ENCODE data around the gene PRRT2. TPM values are rescaled to one million over a fixed set of nuclear protein-coding genes. Genes with fewer than 3 reads are reported as not detected.

The PRRT2 gene
- total RNA-seq, 2 experiments from 2014 or later = 0.09 to 3.4 TPM

- POLR2A ChIA-PET = interaction anchor here (0.6 to 0.7 kb wide), 2 partner anchors 117 to 982 kb away, joined by 3 to 8 read pairs; no protein-coding TSS in a partner anchor
- TF ChIP-seq EZH2phosphoT487 (IDR thresholded peaks at IDR 0.05; ENCODE audit: borderline replicate concordance, low read depth, low read length) = no peak
- TF ChIP-seq, protein P1, sequence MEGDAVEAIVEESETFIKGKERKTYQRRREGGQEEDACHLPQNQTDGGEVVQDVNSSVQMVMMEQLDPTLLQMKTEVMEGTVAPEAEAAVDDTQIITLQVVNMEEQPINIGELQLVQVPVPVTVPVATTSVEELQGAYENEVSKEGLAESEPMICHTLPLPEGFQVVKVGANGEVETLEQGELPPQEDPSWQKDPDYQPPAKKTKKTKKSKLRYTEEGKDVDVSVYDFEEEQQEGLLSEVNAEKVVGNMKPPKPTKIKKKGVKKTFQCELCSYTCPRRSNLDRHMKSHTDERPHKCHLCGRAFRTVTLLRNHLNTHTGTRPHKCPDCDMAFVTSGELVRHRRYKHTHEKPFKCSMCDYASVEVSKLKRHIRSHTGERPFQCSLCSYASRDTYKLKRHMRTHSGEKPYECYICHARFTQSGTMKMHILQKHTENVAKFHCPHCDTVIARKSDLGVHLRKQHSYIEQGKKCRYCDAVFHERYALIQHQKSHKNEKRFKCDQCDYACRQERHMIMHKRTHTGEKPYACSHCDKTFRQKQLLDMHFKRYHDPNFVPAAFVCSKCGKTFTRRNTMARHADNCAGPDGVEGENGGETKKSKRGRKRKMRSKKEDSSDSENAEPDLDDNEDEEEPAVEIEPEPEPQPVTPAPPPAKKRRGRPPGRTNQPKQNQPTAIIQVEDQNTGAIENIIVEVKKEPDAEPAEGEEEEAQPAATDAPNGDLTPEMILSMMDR (conservative IDR thresholded peaks at IDR 0.05; ENCODE audit: low read length) = no peak
- Histone ChIP-seq H3K79me2 (ENCODE audit: insufficient read depth, low read depth, low read length) (no peaks in the 10 kb centered on the region), H3K27ac (ENCODE audit: low read depth, low read length, poor library complexity, severe bottlenecking) (no peak overlapping the region), H2AFZ (ENCODE audit: low read length) (no peak overlapping the region), H3K4me3 (ENCODE audit: low read depth, low read length, poor library complexity, severe bottlenecking) (no peak overlapping the region), H3K4me2 (ENCODE audit: low read length) (no peak overlapping the region), H3K9me2 (ENCODE audit: insufficient read depth, low read length) (no peaks in the 10 kb centered on the region), H3K36me3 (ENCODE audit: insufficient read depth, low read length) (no peaks in the 10 kb centered on the region), H3K4me1 (ENCODE audit: insufficient read depth, low read length, poor library complexity, severe bottlenecking) (no peaks in the 10 kb centered on the region), H4K20me1 (ENCODE audit: insufficient read depth, low read length) (no peaks in the 10 kb centered on the region), H3K9me3 (ENCODE audit: low read length) (no peaks in the 10 kb centered on the region)
- no TSS peak for BruUV-seq (replicated peaks)
- CTCF ChIA-PET (ENCODE audit: unreplicated experiment) = no interaction called here
- DNase-seq (ENCODE audit: low spot score) = no peak
- intact Hi-C loops (cut with micrococcal nuclease; ENCODE audit: unreplicated experiment) = no loop called here
Measured at GRCh38 chr16:29844575-29845331, 32.8 kb downstream of the PRRT2 start.

GRCh38 chr16:29845656-29846055 lies 33.7 kb downstream of the PRRT2 start:
- no TSS peak for BruUV-seq (replicated peaks)
- Histone ChIP-seq H3K4me2 (ENCODE audit: low read length) (no peak overlapping the region), H3K4me3 (ENCODE audit: low read depth, low read length, poor library complexity, severe bottlenecking) (no peak overlapping the region), H3K36me3 (ENCODE audit: insufficient read depth, low read length) (no peaks in the 10 kb centered on the region), H3K9me2 (ENCODE audit: insufficient read depth, low read length) (no peaks in the 10 kb centered on the region), H3K27ac (ENCODE audit: low read depth, low read length, poor library complexity, severe bottlenecking) (no peak overlapping the region), H4K20me1 (ENCODE audit: insufficient read depth, low read length) (no peaks in the 10 kb centered on the region), H3K9me3 (ENCODE audit: low read length) (no peaks in the 10 kb centered on the region), H3K4me1 (ENCODE audit: insufficient read depth, low read length, poor library complexity, severe bottlenecking) (no peaks in the 10 kb centered on the region), H2AFZ (ENCODE audit: low read length) (no peak overlapping the region), H3K79me2 (ENCODE audit: insufficient read depth, low read depth, low read length) (no peaks in the 10 kb centered on the region)
- CTCF ChIA-PET (ENCODE audit: unreplicated experiment) = no interaction called here
- POLR2A ChIA-PET = interaction anchor here (0.6 to 0.7 kb wide), 2 partner anchors 116 to 246 kb away, joined by 7 to 8 read pairs; no protein-coding TSS in a partner anchor
- intact Hi-C loops (cut with micrococcal nuclease; ENCODE audit: unreplicated experiment) = no loop called here
- TF ChIP-seq, protein P1 (conservative IDR thresholded peaks at IDR 0.05; ENCODE audit: low read length) = no peak
- TF ChIP-seq EZH2phosphoT487 (IDR thresholded peaks at IDR 0.05; ENCODE audit: borderline replicate concordance, low read depth, low read length) = no peak
- DNase-seq (ENCODE audit: low spot score) = no peak

Data from OCI-LY7 (cell line).